Activated CD4-positive, alpha-beta T cell treated with anti-CD3 and anti-CD28 coated beads for 48 hours (primary cell): ENCODE measurements around the gene SLC5A5.

Experiments used
- DNase-seq: peaks from one replicate; pipeline ENCODE4 v3.0.0-alpha.2; 2020

The SLC5A5 gene

GRCh38 chr19:17871878-17872250 is at the start of gene SLC5A5:
TSS of gene SLC5A5 (plus strand) at chr19:17871945. CDS start at chr19:17872320, 375 bp downstream.
- DNase-seq, result peak; percentile 47

- DNase-seq, result no peak
Observed at GRCh38 chr19:17824339-17824738, 47.4 kb upstream of the SLC5A5 start.

GRCh38 chr19:17826508-17827056 is 45.2 kb upstream of the SLC5A5 start:
- DNase-seq, result no peak

GRCh38 chr19:17829855-17830566 is 41.7 kb upstream of the SLC5A5 start:
- no peak for DNase-seq

GRCh38 chr19:17830567-17831418 is 41.0 kb upstream of the SLC5A5 start:
- peak; percentile 84 for DNase-seq

- no peak for DNase-seq
Observed at GRCh38 chr19:17831419-17831888, 40.3 kb upstream of the SLC5A5 start.

- DNase-seq, result no peak
Observed at GRCh38 chr19:17832443-17833208, 39.1 kb upstream of the SLC5A5 start.

- DNase-seq, result no peak
Observed at GRCh38 chr19:17834350-17835181, 37.2 kb upstream of the SLC5A5 start.

- no peak for DNase-seq
Observed at GRCh38 chr19:17835182-17836006, 36.4 kb upstream of the SLC5A5 start.

GRCh38 chr19:17836530-17836929 is 35.2 kb upstream of the SLC5A5 start:
- no peak for DNase-seq

- no peak for DNase-seq
Observed at GRCh38 chr19:17837972-17838371, 33.8 kb upstream of the SLC5A5 start.

GRCh38 chr19:17840019-17840418 is 31.7 kb upstream of the SLC5A5 start:
- no peak for DNase-seq

- DNase-seq, result no peak
Observed at GRCh38 chr19:17841371-17841809, 30.4 kb upstream of the SLC5A5 start.

- DNase-seq, result peak; percentile 87
Observed at GRCh38 chr19:17841810-17842662, 29.7 kb upstream of the SLC5A5 start.

- no peak for DNase-seq
Observed at GRCh38 chr19:17842663-17843291, 29.0 kb upstream of the SLC5A5 start.

- DNase-seq, result no peak
Observed at GRCh38 chr19:17843292-17843827, 28.4 kb upstream of the SLC5A5 start.

- DNase-seq, result no peak
Observed at GRCh38 chr19:17843908-17844490, 27.7 kb upstream of the SLC5A5 start.

GRCh38 chr19:17846146-17846545 is 25.6 kb upstream of the SLC5A5 start:
- DNase-seq, result peak; percentile 28
